Osteocyte (in vitro differentiated cells): ENCODE results near the gene HMCN1. TPM values are rescaled to one million over a fixed set of nuclear protein-coding genes. Genes with fewer than 3 reads are reported as not detected.

ENCODE experiments used
- DNase-seq: peaks from one replicate; pipeline ENCODE4 v3.0.0; 2021; ENCODE audit warnings: mixed read lengths; ENCODE audit not compliant: unreplicated experiment; ENCODE audit errors: extremely low spot score
- H3K27ac Mint-ChIP-seq: one replicate; pipeline ENCODE4 v1.8.0; 2021; ENCODE audit warnings: mild to moderate bottlenecking, mixed read lengths; ENCODE audit not compliant: unreplicated experiment
- H3K27me3 Mint-ChIP-seq: one replicate; pipeline ENCODE4 v1.8.0; 2021; ENCODE audit warnings: mixed read lengths; ENCODE audit not compliant: unreplicated experiment
- H3K36me3 Mint-ChIP-seq: one replicate; pipeline ENCODE4 v1.8.0; 2021; ENCODE audit warnings: mixed read lengths; ENCODE audit not compliant: unreplicated experiment
- H3K4me1 Mint-ChIP-seq: one replicate; pipeline ENCODE4 v1.8.0; 2021; ENCODE audit warnings: mixed read lengths; ENCODE audit not compliant: unreplicated experiment
- H3K4me3 Mint-ChIP-seq: one replicate; pipeline ENCODE4 v1.8.0; 2021; ENCODE audit warnings: mild to moderate bottlenecking, moderate library complexity, mixed read lengths; ENCODE audit not compliant: unreplicated experiment
- H3K9me3 Mint-ChIP-seq: one replicate; pipeline ENCODE4 v1.8.0; 2021; ENCODE audit warnings: mixed read lengths; ENCODE audit not compliant: unreplicated experiment
- CTCF ChIP-seq: fragments of 200-600 bp; sonication (generic); IDR thresholded peaks from 2 replicates; pipeline ENCODE4 v1.5.0; 2021; ENCODE audit warnings: antibody characterized with exemption, mild to moderate bottlenecking, moderate library complexity
- total RNA-seq: library from RNA; stranded (reverse); gene quantifications from 2 replicates; pipeline ENCODE4 v1.2.1, GENCODE V29; 2021

HMCN1 gene
- total RNA-seq, 1 donor from 2014 or later, result 91.4 TPM

GRCh38 chr1:185735701-185736064 is 1.5 kb downstream of the HMCN1 start:
- H3K4me3 Mint-ChIP-seq, result peak overlapping the region; percentile 89
- H3K4me1 Mint-ChIP-seq, result peaks cover 41% of the 10 kb centered on the region
- no peak for TF ChIP-seq CTCF
- H3K36me3 Mint-ChIP-seq, result peaks cover 21% of the 10 kb centered on the region
- peak overlapping the region; percentile 93 for H3K27ac Mint-ChIP-seq
- H3K9me3 Mint-ChIP-seq, result peaks cover 19% of the 10 kb centered on the region
- no peak for DNase-seq
- no peaks in the 10 kb centered on the region for H3K27me3 Mint-ChIP-seq

- H3K36me3 Mint-ChIP-seq, result peaks cover 30% of the 10 kb centered on the region
- H3K4me1 Mint-ChIP-seq, result peaks cover 32% of the 10 kb centered on the region
- no peaks in the 10 kb centered on the region for H3K27me3 Mint-ChIP-seq
- TF ChIP-seq CTCF, result no peak
- peaks cover 13% of the 10 kb centered on the region for H3K9me3 Mint-ChIP-seq
- no peak for DNase-seq
- no peak overlapping the region for H3K4me3 Mint-ChIP-seq
- no peak overlapping the region for H3K27ac Mint-ChIP-seq
These were observed 5.8 kb downstream of the HMCN1 start for GRCh38 chr1:185739967-185740366.

GRCh38 chr1:185741551-185741950 is 7.4 kb downstream of the HMCN1 start:
- H3K36me3 Mint-ChIP-seq, result peaks cover 36% of the 10 kb centered on the region
- H3K9me3 Mint-ChIP-seq, result peaks cover 13% of the 10 kb centered on the region
- no peak overlapping the region for H3K4me3 Mint-ChIP-seq
- no peaks in the 10 kb centered on the region for H3K27me3 Mint-ChIP-seq
- no peak for TF ChIP-seq CTCF
- no peak overlapping the region for H3K27ac Mint-ChIP-seq
- peaks cover 20% of the 10 kb centered on the region for H3K4me1 Mint-ChIP-seq
- no peak for DNase-seq

- Mint-ChIP-seq H3K27ac (no peak overlapping the region), H3K27me3 (no peaks in the 10 kb centered on the region)
- TF ChIP-seq CTCF, result no peak
These were observed 8.2 kb downstream of the HMCN1 start for GRCh38 chr1:185742403-185742802.

GRCh38 chr1:185745165-185745564 is 11.0 kb downstream of the HMCN1 start:
- Mint-ChIP-seq H3K36me3 (peaks cover 29% of the 10 kb centered on the region), H3K4me3 (no peak overlapping the region), H3K27ac (no peak overlapping the region), H3K4me1 (peaks cover 15% of the 10 kb centered on the region), H3K9me3 (peaks cover 9% of the 10 kb centered on the region), H3K27me3 (no peaks in the 10 kb centered on the region)
- no peak for DNase-seq
- no peak for TF ChIP-seq CTCF

More at GRCh38 chr1:185742403-185742802, 8.2 kb downstream of the HMCN1 start:
- H3K4me3 Mint-ChIP-seq, result no peak overlapping the region
- peaks cover 36% of the 10 kb centered on the region for H3K36me3 Mint-ChIP-seq
- peaks cover 14% of the 10 kb centered on the region for H3K4me1 Mint-ChIP-seq
- peaks cover 13% of the 10 kb centered on the region for H3K9me3 Mint-ChIP-seq
- no peak for DNase-seq
